Fibroblast of skin of left biceps (primary cell): ENCODE results near the gene SLC35E1.
"Not testable (repeated sequence)": the region's sequence is repeated elsewhere in the genome, so short reads cannot be mapped to it uniquely, and the experiment has no call there.

Experiments
- DNase-seq, 2 experiments: peaks; one replicate each; pipeline ENCODE4 v3.0.0-alpha.2; 2013; ENCODE audit warnings: low read depth in 2 of 2

The SLC35E1 gene

DNA sequence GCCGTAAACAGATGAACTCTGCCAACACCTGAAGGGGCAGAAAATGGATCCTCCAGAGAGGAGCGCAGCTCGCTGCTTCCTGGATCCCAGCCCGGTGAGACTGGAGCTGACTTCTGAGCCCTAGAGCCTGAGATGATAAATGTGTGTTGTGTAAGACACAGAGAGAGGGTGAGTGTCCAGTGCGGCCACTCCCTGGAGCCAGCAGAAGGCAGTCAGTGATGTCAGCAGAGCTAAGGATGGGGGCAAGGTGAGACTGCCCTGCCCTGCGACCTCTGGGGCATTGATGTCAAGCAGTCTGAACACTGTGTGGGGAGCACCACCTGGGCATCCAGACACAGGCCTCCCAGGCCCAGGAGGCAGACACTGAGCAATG lies 9.7 kb upstream of the SLC35E1 start:
- no peak for DNase-seq

DNA sequence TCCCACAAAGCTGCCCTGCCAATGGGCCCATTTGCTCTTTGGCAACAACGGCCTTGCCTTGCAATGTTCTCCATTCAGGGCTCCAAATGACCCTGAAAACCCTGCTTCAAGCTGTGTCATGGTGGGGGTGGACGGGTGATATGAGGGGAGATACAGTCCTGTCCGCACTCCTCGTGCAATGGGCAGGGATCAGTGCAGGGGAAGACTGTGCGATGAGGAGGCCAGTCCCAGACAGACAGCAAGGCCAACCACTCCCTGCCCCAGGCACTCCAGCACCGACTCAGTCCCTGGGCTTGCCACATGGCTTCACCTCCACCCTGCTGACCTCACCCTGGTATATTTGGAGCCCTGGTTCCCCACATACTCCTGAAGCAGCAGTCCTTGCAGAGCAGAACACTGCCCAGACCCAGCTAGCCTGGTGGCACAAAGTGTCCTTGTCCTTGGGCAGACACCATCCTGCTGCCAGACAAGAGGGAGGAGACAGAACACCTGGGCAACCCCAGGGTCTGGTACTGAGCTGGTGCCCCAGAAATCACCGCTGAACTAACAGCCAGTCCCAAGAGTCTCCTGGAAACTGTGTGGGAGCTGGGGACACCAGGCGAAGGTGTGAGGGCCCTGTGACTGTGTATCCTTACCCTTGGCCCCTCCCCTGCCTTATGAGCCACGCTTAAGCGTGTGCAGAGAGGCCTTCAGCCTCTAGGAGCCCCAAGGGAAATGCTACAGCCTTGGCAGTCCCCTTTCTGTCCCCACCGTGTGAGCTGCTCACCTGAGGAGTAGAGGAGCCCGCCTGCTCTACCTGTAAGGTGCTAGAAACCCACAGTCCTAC lies 9.1 kb upstream of the SLC35E1 start:
- no peak for DNase-seq

DNA sequence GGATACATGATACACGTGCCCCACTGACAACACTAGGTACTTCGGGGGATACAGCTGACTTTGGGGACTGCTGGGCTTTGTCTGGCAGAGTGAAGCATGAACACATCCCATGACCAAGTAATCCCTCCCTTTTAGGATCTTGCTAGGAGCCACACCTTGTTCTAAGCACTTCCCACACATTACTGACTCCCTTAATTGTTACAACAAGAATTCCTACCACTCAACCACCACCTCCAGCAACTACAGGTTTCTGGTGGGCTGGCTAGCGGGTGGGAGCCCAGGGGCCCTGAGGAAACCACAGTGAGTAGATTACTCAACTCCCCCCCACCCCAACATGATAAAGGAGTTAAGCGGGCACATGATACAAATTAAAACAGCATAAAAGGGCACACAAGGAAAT lies 7.2 kb upstream of the SLC35E1 start:
- no peak for DNase-seq

DNA sequence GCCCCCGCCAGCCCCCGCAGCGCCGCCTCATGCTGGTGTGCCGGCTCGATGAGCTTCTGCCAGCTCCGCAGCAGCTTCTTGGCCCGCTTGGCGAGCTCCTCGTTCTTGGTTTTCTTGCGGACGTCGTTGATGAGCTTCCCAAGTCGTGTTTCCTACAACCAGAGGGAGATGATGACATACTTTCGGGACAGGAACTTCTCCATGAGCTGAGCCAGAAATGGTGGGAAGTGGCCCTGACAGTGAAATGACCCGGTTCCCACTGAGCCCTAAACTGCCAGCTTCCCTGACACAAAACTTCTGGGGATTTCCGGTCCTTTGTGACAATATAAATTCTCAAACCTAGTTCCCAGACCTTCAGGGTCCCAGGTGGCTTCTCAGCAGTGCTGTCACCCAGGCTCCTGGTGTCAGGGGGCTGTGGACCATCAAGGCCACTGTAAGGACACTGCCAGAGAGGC lies 5.3 kb upstream of the SLC35E1 start:
- no peak for DNase-seq

DNA sequence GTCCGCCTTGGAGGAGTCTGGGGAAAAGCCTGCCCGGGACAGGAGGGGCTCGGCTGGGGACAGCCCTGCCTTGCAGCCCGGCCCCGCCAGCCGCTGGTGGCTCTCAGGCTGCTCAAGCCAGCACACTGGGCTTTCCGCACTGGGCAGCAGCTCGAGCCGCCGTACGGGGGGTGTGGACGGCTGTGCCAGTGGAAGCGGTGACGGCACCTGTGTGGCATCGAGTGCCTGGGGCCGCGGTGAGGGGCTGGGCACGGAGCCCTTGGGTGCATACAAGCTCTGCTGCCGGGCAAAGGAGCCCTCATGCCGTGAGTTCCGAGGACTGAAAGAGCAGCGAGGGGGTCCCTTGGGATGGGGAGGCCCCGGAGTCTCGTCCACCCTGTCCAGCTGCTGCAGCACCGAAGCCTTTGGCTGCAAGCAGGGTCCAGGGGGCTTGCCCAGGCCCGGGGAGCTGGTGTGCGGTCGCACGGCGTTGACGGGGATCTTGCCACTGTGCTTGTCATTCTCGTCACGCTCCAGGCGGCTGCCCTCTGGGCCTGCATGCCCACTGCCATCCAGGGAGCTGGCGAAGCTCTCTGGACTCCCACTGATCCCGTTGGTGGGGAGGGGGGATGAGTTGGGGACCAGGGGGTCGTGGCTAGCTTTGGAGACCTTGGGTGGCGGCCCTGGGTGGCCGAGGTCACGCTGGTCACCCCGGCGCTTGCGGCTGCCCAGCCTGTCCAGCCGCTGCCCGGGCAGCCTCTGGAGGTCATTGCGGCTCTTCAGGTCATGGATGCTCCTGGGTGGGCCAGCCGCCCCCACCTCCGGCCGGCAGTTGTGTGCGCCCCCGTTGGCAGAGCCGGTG lies 4.7 kb upstream of the SLC35E1 start:
- no peak for DNase-seq

DNA sequence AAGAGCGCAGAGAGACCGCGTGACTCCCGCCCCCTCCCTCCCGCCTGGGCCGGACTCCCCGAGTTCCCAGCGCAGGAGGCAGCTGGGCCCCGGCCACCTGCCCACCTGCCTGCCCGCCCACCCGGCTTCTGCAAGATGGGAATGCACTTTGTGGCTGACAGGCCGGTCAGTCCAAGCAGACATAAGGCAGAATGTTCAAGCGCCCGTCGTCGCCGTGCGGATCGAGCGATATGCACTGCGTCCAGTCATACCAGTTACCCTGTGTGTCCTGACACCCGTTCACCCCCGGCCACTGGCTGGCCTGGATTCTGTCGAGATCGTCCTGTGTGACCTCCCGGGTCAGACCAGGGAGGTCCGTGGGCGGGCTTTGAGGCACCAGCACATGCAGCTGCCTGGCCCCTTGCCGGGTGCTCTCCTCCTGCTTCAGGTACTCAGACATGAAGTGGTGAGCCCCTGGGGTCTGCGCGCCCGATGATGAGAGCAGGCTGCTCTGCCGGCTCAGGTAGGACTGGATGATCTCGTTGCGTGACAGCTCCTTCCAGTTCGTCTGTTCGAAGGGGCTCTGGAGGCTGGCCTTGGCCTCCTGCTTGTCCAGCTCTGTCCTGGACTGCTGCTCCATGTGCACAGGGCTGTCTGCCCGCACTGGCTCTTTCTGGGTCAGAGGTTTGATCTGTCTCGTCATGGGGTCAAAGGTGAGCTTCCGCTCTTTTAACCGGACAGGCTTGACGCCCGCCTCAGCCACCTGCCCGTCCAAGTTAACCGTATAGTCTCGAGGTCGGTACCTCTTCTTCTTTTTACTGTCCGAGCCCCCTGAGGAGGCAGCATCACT lies 3.9 kb upstream of the SLC35E1 start:
- DNase-seq: no peak

DNA sequence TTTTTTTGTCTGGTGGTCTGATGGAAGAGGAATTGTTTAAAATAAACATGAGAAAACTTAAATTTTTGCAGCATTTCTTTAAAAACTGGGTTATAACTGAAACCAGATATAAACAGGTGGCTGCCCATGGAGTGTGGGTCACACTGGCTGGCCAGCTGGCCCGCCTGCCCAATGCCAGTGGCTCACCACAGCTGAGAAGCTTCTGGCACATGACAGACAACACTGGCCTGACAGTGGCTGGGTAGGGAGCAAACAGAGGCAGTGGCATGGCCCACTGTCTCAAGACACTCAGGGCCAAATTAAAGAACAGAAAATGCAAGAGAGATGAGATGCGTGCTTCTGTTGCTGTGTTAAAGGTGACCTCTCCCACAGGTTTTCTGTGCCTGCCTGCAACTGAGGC lies 3.1 kb upstream of the SLC35E1 start:
- no peak for DNase-seq

DNA sequence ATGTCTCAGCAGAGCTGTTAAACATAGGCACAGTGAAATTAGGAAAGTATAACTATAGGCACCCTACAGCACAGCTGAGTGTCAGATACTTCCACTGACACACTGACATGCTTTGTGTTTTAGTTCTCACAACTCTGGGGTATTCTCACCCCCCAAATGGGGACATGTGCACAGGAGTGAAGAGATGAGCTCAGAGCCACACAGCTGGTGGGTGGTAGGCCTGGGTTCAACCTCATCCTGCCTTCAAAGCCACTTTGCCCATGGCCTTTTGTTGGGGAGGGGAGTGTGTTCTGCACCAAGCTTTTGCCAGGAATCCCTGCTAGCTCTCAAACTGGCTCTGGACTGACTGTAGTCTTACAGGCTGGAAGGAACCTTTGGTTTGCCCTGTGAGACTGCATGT lies 1.7 kb upstream of the SLC35E1 start:
- no peak for DNase-seq

DNA sequence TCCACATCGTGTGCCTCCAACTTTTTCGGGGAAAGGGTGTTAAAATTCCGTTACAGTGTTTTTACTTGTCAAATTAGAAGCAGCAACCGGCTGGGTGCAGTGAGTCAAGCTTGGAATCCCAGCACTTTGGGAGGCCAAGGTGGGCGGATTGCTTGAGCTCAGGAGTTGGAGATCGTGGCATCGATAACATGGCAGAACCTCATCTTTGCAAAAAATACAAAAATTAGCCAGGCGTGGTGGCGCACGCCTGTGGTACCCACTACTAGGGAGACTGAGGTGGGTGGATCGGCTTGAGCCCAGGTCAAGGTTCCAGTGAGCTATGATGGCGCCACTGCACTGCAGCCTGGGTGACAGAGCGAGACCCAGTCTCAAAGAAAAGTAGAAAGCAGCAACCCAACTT lies 1.1 kb upstream of the SLC35E1 start:
- no peak for DNase-seq

DNA sequence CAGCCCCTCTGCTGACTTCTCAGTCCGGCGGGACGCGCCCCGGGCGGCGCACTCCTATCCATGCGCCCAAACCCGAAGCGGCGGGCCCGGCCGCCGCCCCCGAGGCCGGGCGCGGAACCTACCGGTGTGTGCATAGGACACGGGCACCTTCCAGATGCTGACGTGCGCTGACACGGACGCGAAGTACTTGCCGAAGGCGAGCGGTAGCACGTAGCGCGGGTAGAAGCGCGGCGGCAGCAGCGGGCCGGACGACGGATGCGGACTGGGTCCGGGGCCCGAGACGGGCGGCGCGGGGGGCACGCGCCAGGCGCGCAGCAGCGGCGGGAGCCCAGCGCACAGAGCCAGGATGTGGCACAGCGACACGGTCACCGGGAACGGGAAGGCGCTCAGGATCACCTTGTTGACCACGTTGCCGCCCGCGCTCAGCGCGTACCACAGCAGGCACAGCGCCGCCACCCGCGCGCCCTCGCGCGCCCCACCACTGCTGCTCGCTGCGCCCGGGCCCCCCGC lies 338 bp downstream of the SLC35E1 start:
- DNase-seq: no peak

DNA sequence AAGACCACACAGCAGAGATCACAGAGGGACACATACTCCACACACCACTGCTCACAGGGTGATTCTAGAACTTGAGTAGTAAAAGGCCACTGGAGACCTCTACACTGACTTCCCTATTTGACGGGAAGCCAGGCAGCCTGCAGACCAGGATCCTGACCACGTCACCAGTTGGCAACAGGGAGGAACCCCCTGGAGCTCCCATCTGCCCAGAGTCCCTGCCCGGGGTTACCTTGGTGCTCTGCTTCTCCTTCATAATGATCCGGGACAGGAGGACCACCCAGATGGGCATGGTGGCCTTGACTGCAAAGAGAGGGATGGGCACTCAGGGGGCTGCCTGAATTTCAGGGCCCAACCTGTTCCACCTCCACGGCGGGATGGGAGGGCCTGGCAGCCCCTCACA lies 932 bp downstream of the SLC35E1 start:
- no peak for DNase-seq

DNA sequence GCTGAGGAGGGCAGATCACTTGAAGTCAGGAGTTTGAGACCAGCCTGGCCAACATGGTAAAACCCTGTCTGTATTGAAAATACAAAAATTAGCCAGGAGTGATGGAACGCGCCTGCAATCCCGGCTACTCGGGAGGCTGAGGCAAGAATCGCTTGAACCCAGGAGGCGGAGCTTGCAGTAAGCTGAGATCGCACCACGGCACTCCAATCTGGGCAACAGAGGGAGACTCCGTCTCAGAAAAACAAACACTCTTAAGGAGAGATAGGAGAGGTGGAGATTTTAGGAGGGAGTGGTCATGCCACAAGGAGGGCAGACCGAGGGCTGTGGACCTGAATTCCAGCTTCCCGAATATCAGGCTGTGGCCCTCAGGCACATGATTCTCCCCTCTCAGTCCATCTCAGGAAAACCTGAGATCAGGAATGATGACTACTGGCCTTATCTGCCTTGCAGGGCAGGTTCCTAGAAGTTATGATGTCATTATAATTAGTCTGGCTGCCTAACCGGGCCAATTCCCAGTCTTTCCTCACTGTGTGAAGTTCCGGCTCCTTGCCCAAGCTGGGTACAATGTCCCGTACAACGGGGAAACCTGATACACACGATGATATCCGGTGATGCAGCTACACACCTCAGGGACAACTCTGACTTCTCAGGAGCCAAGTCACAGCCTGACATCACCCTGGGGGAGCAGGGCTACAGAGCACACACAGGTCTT lies 2.5 kb downstream of the SLC35E1 start:
- DNase-seq: no peak

DNA sequence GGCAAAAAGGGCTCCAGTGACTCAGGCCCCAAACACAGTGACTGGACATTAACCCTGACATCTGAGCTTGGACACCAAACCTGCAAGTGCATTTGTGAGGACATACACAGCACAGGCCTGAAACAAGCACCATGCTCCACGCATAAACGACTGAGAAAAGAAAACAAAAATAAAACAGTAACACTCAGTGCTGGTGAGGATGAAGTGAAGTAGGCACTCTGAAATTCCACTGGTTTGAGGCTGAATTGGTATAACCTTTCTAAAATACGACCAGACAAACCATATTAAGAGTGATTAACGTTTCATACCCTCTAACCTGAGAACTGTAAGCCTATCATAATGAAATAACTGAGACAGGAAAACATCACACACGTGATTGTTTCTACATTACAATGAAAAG lies 5.5 kb downstream of the SLC35E1 start:
- DNase-seq: no peak

DNA sequence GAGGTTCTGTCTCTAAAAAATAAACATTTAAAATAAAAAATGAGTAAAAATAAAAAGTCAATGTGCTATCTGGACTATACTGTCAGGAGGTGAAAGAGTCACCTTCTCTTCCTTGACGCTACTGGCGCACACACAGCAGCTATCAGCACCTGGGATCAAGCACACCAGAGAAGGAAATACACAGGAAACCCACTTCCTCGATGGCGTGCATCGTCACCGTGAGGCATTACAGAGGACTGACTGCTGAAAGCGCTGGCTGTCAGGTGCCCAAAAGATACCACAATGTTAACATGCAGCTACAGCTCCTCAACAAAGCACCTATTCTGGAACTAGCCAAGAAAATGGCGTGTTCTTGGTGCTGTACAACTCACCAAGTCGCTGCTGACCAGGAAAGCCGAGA lies 6.1 kb downstream of the SLC35E1 start:
- no peak for DNase-seq

DNA sequence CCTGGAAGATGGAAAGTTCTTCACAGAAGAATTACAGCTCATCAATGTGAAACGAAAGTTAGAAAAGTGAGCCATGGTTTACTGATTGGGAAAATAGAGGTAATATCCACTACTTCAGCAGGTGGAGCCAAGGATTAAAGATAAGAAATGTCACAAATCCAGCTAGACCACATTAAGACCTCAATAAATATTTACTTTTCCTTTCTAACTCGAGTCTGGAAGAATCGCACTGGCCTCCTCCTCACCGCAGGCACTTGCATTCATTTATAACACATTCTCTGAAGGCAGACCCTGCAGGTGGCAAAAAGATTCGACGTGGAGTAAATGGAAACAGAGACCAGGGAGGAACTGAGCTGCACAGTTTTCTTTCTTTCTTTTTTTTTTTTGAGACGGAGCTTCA lies 7.4 kb downstream of the SLC35E1 start:
- no peak for DNase-seq

DNA sequence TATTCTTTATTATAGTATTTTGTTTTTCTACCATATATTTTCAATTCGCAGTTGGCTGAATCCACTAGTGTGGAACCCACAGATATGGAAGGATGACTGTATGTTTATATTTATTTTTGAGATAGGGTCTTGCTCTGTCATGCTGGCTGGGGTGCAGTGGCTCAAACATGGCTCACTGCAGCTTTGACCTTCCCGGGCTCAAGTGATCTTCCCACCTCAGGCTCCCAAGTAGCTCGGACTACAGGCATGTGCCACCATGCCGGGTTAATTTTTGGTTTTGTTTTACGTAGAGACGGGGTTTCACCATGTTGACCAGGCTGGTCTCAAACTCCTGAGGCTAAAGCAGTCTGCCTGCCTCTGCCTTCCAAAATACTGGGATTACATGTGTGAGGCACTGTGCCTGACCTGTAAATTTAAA lies 9.6 kb downstream of the SLC35E1 start:
- DNase-seq: no peak

DNA sequence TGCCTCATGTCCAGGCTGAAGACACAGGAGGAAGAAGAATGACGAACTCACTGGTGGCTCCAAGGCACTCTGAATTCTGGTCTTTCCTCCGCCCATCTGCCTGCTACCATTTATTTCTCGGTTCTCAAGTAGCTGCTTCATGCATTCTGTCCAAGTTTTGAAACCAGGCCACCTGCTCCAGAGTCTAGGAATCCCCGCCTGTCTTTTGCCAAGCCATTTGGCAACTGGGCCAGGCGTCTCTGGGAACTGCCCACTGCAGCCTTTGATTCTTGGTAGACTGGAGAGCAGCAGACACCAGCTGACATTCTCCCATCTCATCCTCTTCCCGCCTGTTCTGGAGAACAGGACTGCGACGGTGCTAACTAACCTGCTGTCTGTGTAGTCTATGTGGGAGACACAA lies 10.8 kb downstream of the SLC35E1 start:
- no peak for DNase-seq

DNA sequence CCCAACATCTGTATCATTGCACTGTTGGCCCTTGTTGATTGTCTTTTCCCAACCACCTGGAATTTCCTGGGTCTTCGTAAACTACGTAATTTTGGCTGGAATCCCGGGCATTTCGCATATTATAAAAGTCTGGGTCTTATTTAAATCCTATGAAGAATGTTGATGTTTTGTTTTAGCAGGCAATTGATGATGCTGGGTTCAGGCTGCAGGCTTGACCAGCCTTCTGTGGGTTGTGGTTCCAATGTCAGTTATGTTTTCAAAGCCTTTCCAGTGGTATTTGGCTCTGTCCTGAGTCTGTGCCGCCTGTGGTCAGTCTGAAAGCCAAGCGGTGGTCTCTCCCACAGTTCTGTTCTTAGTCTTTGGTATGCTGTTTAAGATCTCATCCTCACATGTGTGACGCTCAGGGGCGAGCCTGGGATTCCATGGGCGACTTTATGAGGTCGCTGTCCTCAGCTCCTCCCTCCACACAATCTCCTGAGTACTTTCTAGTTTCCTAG lies 12.4 kb downstream of the SLC35E1 start:
- DNase-seq: no peak

DNA sequence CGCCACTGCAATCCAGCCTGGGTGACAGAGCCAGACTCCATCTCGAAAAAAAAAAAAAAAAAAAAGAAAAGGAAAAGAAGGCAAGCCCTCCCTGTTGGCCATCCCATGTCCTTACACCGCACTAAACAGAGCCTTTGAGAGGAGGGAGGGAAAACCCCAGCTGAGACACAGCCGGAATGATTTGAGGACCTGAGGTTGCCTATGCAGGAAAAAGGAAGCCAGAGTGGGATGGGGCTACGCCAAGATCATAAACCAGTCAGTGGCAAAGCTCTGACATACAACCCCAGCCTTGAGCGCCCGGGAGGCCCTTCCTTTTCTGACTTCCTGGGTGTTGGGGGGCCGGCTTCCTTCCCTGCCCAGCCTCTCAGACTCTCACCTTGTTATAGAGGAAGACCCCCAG lies 17.4 kb downstream of the SLC35E1 start:
- DNase-seq: no peak

DNA sequence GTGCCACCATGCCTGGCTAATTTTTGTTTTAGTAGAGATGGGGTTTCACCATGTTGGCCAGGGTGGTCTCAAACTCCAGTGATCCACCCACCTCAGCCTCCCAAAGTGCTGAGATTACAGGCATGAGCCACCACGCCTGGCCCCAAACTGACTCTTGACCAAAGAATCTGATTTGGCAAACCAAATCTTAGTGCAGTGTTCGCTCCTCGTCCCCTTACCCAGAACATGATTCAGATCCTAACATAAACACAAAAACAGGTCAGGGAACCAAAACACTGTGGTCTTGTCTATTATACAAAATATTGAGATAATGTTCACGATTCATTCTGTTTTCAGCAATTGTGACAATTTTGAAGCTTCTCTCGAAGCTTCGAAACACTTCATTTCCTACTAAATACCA lies 20.3 kb downstream of the SLC35E1 start:
- DNase-seq: not testable (repeated sequence)

DNA sequence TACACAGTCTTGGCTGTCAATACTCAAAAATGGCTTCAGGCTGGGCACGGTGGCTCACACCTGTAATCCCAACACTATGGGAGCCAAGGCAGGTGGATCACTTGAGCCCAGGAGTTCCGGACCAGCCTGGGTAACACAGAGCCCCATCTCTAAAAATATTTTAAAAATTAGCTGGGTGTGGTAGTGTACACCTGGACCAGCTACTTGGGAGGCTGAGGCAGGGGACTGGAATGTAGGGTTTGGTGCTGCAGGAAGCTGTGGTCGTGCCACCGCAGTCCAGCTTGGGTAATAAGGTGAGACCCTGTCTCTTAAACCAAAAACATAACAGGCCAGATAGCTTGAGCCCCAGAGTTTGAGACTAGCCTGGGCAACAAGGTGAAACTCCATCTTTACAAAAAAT lies 23.3 kb downstream of the SLC35E1 start:
- no peak for DNase-seq
